Measurements from ENCODE around the gene KRT26.

The KRT26 gene

DNA sequence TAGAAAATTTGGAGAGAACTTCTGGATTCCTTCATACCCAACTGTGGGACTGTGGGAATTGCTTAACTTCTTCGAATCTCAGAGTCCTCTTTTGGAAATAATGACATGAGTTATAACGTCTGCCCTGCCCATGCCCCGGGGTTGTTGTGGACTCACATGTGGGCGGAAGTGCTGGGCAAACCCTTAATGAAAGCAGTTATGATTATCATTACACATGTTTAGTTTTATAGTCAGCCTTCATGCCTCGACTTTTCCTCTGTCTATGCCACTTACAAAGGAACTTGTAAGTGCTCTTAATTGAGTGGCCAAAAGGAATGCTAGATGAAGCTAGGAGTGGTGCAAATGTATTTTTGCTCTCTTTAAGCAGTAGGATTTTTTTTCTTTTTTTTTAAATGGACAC lies 6.5 kb upstream of the KRT26 start:
- no peak overlapping the region for H3K27ac ChIP-seq
- TF ChIP-seq, protein P1, sequence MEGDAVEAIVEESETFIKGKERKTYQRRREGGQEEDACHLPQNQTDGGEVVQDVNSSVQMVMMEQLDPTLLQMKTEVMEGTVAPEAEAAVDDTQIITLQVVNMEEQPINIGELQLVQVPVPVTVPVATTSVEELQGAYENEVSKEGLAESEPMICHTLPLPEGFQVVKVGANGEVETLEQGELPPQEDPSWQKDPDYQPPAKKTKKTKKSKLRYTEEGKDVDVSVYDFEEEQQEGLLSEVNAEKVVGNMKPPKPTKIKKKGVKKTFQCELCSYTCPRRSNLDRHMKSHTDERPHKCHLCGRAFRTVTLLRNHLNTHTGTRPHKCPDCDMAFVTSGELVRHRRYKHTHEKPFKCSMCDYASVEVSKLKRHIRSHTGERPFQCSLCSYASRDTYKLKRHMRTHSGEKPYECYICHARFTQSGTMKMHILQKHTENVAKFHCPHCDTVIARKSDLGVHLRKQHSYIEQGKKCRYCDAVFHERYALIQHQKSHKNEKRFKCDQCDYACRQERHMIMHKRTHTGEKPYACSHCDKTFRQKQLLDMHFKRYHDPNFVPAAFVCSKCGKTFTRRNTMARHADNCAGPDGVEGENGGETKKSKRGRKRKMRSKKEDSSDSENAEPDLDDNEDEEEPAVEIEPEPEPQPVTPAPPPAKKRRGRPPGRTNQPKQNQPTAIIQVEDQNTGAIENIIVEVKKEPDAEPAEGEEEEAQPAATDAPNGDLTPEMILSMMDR (IDR thresholded peaks at IDR 0.05): no peak

DNA sequence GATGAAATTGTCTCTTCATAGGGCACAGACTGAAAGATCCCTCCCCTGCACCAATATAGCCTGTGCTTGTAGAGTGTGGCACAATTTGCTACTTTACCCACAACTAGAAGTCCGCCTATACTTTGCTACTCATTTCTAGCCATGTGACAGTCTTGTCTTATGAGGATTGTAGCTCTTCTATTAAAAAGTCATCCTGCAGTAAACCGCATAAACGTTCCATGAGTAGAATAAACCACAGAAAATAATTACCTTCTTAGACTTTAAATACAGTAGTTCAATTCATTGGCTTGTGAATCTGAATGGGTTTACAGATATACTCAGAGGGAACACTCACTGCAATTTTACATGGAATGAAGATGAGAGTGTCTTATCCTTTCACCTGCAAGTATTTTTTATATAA lies 6.0 kb upstream of the KRT26 start:
- TF ChIP-seq, protein P1 (IDR thresholded peaks at IDR 0.05): no peak
- no peak for TF ChIP-seq ZFX (IDR thresholded peaks at IDR 0.05; ENCODE audit: borderline replicate concordance)
- no peak overlapping the region for H3K27ac ChIP-seq

DNA sequence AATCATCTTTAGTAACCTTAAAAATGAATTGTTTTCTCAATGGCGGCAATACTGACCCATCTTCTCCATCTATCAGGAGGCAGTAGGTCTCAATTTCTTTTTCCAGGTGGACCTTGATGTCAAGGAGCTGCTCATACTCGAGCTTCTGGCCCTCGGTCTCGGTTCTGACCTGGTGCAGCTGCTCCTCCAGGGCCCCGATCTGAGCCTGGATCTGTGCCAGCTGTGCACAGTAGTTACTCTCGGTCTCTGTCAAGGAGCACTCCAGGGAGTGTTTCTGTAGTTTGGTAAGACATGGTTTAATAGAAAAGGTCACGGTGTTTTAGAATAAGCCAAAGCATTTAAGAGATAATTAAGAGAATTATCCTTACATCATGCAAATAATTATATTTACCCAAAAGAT lies 5.5 kb upstream of the KRT26 start:
- TF ChIP-seq ZFX (IDR thresholded peaks at IDR 0.05; ENCODE audit: borderline replicate concordance): no peak
- TF ChIP-seq, protein P1 (IDR thresholded peaks at IDR 0.05): no peak
- no peak overlapping the region for H3K27ac ChIP-seq

DNA sequence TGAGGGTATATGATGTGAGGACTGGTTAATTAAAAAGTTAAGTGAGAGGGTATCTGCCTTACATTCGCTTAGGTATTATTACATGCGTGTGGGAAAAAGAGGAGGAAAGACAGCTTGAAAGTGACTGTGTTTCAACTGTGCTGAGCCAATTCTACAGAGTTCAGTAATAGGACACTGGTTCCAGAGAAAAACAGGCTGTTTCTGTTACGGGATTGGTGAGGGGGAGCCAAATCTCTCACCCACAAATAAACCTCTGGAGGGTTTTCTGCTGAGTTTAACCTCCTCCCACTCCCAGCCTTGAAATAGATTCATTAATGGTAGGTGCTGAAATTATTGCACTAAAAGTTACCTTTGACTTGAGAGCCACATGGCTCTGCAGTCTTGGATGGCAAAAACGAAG lies 3.9 kb upstream of the KRT26 start:
- H3K27ac ChIP-seq: no peak overlapping the region
- TF ChIP-seq, protein P1 (IDR thresholded peaks at IDR 0.05): no peak
- no peak for TF ChIP-seq ZFX (IDR thresholded peaks at IDR 0.05; ENCODE audit: borderline replicate concordance)

DNA sequence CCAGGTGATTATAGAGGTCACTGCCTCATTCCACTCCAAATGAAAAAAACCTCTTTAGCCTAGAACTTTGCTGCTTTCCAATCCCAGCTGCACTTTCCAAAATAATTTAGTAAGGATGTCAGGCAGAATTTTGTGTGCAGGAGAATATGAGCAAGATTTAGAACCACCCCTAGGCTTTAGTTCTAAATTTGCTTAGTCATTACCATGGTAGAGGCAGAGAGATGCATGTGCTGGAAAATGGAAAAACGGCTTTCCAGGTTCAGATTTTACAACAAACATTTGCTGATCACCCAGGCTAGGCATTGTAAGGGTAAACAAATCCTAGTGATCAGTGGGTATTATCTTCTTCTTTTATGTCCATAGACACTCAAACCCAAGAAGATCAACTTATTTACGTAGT lies 6.3 kb downstream of the KRT26 start:
- H3K27ac ChIP-seq: no peak overlapping the region
- TF ChIP-seq ZFX (IDR thresholded peaks at IDR 0.05; ENCODE audit: borderline replicate concordance): no peak
- TF ChIP-seq, protein P1 (IDR thresholded peaks at IDR 0.05): no peak

DNA sequence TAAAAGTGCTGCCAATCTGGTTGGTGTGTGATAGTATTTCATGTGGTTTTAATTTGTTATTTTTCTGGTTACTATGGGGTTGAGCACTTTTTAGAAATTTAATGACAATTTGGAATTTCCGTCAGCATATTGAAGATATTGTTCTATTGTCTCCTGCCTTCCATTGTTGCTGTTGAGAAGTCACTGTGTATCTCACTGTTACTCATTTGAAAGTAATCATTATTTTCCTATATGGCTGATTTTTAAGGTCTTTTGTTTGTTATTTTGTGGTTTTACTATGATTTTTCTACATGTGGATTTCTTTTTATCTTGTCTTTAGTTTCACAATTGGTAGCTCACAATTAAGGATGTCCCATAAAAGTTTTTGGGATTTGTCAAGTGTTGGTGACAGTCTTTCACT lies 8.2 kb downstream of the KRT26 start:
- TF ChIP-seq ZFX (IDR thresholded peaks at IDR 0.05; ENCODE audit: borderline replicate concordance): no peak
- TF ChIP-seq, protein P1 (IDR thresholded peaks at IDR 0.05): no peak
- H3K27ac ChIP-seq: no peak overlapping the region

DNA sequence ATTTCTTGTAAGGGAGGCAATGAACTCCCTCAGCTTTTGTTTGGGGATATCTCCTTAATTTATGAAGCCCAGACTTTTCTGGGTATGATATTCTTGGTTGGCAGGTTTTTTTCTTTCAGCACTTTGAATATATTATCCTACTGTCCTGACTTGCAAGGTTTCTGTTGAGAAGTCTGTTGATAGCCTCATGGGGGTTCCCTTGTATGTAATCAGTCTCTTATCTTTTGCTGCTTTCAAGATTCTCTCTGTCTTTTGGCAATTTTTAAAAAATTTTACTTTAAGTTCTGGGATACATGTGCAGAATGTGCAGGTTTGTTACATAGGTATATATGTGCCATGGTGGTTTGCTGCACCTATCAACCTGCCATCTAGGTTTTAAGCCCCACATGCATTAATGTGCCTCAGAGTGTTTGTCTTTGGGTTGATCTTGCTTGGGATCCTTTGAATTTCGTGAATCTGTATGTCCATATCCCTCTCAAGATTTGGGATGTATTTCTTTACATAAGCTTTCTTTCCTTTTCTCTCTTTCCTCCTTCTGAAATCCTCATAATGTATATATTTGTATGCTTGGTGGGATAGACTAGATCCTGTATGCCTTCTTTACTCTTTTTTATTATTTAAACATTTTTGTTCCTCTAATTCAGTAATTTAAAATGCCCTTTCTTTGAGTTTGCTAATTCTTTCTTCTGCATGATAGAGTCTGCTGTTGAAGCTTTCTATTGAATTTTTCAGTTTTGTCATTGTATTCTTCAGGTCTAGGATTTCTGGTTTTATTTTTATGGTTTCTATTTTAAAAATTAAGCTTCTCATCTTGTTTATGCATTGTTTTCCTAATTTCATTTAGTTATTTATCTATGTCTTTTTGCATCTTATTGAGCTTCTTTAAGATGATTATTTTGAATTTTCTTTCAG lies 11.6 kb downstream of the KRT26 start:
- H3K27ac ChIP-seq: no peak overlapping the region
- no peak for TF ChIP-seq ZFX (IDR thresholded peaks at IDR 0.05; ENCODE audit: borderline replicate concordance)
- TF ChIP-seq, protein P1 (IDR thresholded peaks at IDR 0.05): no peak

Measured in 22Rv1 (cell line).